Measurements from ENCODE around the gene C1orf159.

DNA sequence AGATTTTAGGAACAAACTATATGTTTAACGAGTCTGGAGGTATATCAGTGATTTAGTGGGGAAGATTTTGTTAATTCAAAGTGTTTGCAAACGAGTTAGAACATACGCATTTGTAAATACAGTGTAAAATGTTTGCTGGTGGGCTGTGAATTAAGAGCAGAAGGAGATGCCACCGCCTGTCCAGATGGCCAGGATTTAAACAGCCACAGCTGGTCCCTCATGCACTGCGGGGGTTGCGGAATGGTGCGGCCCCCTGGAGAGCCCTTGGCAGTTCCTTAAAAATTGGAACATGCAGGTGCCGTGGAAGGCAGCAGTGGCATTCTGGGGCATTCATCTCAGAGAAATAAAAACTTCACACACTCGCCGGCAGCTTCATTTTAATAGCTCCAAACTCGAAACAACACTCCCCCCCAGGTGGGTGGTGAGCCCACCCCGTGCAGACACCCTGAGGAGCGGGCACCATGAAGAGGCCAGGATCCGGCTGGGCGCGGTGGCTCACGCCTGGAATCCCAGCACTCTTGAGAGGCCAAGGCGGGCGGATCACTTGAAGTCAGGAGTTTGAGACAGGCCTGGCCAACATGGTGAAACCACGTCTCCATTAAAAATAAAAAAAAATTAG, 3.5 kb upstream of the C1orf159 start:
- no peak for TF ChIP-seq POLR2A (IDR thresholded peaks at IDR 0.05)
- TF ChIP-seq EP300 (IDR thresholded peaks at IDR 0.05), result no peak
- TF ChIP-seq, protein P1, sequence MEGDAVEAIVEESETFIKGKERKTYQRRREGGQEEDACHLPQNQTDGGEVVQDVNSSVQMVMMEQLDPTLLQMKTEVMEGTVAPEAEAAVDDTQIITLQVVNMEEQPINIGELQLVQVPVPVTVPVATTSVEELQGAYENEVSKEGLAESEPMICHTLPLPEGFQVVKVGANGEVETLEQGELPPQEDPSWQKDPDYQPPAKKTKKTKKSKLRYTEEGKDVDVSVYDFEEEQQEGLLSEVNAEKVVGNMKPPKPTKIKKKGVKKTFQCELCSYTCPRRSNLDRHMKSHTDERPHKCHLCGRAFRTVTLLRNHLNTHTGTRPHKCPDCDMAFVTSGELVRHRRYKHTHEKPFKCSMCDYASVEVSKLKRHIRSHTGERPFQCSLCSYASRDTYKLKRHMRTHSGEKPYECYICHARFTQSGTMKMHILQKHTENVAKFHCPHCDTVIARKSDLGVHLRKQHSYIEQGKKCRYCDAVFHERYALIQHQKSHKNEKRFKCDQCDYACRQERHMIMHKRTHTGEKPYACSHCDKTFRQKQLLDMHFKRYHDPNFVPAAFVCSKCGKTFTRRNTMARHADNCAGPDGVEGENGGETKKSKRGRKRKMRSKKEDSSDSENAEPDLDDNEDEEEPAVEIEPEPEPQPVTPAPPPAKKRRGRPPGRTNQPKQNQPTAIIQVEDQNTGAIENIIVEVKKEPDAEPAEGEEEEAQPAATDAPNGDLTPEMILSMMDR (IDR thresholded peaks at IDR 0.05), result no peak
- TF ChIP-seq POLR2AphosphoS5 (IDR thresholded peaks at IDR 0.05), result no peak
